Uterus (tissue), 2 donors: ENCODE results near the gene FBRSL1.

Experiments
- CTCF ChIP-seq, 4 experiments: fragments of 200-600 bp in 2 of 4; fragments of 450-650 bp in 2 of 4; sonication (generic) in 2 of 4; IDR thresholded peaks; one replicate each; pipeline ENCODE4 v1.5.1; 2016 to 2019; ENCODE audit warnings: antibody characterized with exemption in 4 of 4, mild to moderate bottlenecking in 2 of 4, moderate library complexity in 1 of 4
- POLR2A ChIP-seq, 2 donors: fragments of 450-650 bp; IDR thresholded peaks; one replicate each; pipeline ENCODE4 v1.6.1; 2016; ENCODE audit warnings: antibody characterized with exemption in 2 of 2, mild to moderate bottlenecking in 1 of 2, moderate library complexity in 1 of 2

GRCh38 chr12:132449565-132450417, 40.2 kb upstream of the FBRSL1 start:
- TF ChIP-seq CTCF (IDR thresholded peaks at IDR 0.05) (no peak), POLR2A (IDR thresholded peaks at IDR 0.05) (no peak)
